LoVo (cell line): ENCODE data around the gene RBL2.
A peak's percentile ranks its signal among the peaks of the same experiment; 100 is the strongest.

Experiments
- DNase-seq: peaks from one replicate; pipeline ENCODE4 v3.0.0-alpha.2; 2016; ENCODE audit warnings: low spot score

The RBL2 gene

DNA sequence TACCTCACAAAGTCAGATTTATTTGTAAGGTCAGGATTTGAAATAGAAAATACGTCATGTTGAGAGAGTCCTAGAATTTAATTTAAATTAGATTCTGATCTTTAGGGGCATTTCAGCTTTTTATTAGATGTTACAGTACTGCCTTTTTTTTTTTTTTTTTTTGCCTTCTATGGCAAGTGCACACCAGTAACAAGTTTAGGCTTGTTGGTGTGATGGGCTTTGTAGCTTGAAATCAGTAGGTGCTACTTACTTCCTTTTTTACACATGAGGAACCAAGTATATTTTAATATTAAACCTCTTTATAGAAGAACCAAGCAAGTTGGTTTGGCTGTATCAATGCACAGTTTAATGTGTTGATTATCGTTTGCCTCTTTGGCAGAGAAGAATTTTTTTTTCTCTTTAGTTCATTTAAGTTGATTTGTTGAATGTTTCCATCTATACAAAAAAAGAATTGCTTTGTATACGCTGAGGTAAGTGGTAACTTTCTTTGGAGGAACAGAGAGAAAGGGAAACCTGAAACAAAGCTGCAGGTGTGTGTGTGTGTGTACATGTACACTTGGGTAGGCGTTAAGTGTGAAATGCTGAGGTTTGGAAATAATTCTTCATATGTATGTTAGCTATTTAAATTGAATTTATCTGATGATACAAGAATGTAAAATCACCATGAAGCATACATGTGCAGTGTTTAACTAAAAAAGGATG lies 15.7 kb downstream of the RBL2 start:
- no peak for DNase-seq

GRCh38 chr16:53453928-53454327 lies 19.7 kb downstream of the RBL2 start:
- no peak for DNase-seq

DNA sequence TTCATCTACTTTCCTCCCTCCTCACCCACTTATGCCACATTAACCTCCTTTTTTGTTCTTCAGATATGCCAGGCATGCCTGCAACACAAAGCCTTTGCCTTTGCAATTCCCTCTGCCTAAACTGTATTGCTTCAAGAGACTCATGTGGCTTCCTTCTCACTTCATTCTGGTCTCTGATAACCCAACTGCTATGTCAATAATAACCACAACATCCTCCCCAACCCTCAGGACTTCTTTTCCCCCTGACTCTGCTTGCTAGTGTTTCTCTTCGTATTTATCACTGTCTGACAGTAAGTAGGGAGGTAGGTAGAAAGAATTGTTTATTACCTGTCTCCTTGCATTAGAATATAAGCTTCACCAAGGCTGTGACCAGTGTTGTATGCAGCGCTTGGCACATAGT lies 22.4 kb downstream of the RBL2 start:
- no peak for DNase-seq

DNA sequence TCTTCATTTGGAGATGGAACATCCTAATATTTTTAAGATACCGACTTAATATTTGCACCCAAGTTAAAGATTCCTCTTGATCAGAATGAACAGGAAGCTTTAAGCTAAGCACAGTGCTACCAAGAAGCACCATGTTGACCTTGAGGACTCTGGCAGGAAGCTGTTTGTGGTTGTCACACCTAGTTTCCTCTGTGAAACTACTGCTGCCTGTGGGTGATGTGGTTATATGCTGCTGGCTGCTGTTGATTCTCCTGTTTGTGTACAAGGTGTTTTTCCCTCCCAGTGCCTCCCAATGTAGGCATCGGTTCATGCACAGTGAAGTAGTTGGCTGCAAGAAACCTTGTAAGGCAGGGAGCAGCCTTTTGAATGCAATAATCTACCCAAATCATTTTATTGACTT lies 23.4 kb downstream of the RBL2 start:
- DNase-seq, result no peak

- DNase-seq, result no peak
Measured at GRCh38 chr16:53458635-53459034, 24.4 kb downstream of the RBL2 start.

DNA sequence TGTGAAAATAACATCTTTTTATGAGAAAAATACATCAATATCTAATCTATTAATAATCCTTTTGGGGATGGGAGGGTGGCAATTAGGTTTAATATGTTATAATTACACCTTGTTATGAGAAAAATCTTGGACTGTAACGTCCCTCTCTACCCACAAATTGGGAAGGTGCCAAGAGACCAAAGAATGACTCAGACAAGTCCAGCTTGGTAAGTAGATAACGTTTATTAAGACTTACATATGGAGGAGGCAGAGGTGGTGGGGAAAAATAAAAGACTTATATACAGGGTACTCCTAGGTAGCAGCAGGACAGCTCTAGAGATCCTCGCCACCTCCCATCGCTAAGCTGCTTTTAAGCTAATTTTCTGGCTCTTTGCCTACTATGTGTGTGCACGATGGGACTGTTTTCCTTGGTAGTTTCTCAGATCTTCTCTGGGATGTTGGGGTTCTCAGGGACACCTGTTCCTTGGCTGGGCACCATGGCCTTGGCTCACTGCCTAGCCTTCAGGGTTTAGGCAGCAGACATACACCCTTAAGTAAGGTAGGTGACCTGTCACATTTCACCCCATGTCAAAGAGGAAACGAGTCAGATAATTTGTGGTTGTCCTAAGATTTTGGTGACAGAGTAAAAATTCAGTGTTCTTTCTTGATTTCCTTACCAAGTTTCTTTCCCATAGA lies 31.5 kb downstream of the RBL2 start:
- DNase-seq, result peak; percentile 32

DNA sequence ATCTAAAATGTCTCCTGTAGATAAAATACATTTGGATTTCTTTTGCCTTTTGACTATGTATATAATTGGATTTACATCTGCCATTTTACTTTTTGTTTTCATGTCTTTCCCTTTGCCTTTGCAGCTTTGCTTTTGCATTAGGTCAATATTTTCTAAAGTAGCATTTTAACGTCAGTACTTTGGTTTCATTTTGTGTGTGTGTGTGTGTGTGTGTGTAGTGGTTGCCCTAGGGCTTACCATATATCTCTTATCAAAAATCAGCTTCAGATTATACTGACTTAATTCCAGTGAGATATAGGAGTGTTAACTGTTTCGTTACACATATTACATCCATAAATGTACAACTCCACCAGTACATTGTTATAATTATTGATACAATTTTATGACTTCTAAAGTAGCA lies 42.6 kb downstream of the RBL2 start:
- no peak for DNase-seq

DNA sequence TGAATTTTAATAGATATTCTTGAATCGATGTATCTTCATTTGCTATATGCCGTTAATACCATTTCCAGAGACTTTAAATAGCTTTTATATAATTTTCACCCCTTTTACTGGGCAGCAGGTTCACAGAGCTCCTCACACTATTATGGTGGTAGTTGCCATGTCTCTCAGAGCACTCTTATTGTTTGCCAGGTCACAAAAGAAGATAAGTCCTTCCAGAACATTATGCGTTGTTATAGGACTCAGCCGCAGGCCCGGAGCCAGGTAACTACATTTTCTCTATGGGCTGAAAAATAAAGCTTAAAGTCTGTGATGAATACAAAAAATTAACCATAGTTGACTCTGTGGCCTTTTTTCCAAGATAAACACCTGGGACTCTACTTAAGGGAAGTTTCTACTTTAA lies 44.7 kb downstream of the RBL2 start:
- no peak for DNase-seq

DNA sequence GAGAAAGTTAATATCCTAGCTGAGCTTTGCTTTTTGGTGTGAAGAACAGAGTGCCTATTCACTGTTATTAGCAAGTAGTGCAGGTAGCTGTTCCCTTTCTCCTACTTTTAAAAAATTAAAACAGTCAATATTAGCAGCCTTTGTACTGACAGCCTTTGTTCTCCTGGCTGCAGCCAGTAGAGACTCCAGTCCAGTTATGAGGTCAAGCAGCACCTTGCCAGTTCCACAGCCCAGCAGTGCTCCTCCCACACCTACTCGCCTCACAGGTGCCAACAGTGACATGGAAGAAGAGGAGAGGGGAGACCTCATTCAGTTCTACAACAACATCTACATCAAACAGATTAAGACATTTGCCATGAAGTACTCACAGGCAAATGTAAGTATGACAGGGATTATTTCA lies 46.1 kb downstream of the RBL2 start:
- no peak for DNase-seq

GRCh38 chr16:53482123-53482522 lies 47.9 kb downstream of the RBL2 start:
- no peak for DNase-seq

DNA sequence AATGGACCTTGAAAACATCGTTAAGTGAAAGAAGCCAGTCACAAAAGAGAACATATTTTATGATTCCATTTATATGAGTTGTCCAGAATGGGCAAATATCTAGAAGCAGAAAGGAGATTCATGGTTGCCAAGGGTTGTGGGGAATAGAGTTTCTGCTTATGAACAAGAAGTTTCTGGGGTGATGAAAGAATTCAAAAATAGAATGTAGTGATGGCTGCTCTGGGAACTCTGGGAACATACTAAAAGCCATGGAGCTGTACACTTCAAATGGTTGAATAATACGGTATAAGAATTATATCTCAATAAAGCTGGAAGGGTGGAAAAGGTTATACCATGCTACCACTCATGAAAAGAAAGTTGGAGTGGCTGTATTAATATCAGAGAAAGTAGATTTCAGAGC lies 50.3 kb downstream of the RBL2 start:
- DNase-seq, result no peak

DNA sequence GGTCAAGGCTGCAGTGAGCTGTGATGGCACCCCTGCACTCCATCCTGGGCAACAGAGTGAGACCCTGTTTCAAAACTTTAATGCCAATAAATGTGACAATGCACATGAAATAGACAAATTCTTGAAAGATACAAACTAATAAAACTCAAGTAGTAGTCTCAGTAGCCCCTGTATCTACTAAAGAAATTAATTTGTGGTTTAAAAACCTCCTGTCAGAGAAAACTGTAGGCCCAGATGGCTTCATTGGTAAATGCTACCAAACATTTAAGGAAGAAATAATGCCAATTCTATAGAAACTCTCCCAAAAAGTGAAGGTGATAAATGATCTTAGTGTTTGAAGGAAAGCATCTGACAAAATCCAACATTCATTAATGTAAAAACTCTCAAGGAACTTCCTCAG lies 52.0 kb downstream of the RBL2 start:
- DNase-seq, result no peak

GRCh38 chr16:53489755-53490154 lies 55.5 kb downstream of the RBL2 start:
- no peak for DNase-seq

DNA sequence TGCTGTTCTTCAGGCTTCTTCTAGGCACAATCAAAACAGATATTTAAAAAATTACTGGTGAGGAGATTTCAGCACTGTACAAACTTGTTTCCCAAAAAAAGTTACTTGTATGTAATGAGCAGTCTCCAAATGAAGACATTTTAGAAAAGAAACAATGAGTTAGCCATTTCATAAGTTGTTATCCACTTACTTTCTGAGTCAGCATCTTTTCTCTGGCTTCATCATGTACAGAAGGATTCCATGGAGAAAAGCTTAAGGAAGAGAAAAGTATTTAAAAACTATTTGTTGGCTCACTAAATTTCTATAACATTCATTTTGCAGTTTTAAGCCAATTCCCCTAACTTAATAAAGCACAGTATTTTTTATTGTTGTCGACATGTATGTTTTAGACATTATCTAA lies 58.2 kb downstream of the RBL2 start:
- DNase-seq, result no peak

DNA sequence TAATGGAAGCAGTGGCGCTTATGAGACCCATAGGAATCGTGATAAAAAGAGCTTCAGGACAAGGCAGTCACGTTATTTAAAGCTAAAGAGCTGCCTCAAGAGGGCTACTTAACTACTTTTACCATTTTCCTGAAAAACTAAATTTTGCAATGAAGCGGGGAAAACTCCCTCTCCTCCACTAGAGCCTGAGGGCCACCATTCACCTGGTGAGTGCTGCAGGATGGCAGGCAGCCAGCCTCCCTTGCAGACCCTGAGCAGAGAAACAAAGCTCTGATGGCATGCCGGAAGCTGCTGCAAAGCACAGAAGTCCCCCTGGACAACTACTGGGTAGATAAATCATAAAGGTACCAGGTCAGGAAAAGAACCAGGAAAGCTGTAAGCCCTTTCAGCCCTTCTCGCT lies 60.4 kb downstream of the RBL2 start:
- no peak for DNase-seq

GRCh38 chr16:53495325-53495724 lies 61.1 kb downstream of the RBL2 start:
- no peak for DNase-seq

GRCh38 chr16:53498984-53499383 lies 64.7 kb downstream of the RBL2 start:
- DNase-seq, result peak; percentile 40

GRCh38 chr16:53501216-53501859 lies 67.1 kb downstream of the RBL2 start:
- DNase-seq, result no peak

- DNase-seq, result peak; percentile 60
Measured at GRCh38 chr16:53502331-53503269, 68.3 kb downstream of the RBL2 start, which contains the start of gene AKTIP. Gene AKTIP, minus strand, starts transcription at chr16:53503209. Its CDS starts 2,950 bp downstream, at chr16:53500259.

DNA sequence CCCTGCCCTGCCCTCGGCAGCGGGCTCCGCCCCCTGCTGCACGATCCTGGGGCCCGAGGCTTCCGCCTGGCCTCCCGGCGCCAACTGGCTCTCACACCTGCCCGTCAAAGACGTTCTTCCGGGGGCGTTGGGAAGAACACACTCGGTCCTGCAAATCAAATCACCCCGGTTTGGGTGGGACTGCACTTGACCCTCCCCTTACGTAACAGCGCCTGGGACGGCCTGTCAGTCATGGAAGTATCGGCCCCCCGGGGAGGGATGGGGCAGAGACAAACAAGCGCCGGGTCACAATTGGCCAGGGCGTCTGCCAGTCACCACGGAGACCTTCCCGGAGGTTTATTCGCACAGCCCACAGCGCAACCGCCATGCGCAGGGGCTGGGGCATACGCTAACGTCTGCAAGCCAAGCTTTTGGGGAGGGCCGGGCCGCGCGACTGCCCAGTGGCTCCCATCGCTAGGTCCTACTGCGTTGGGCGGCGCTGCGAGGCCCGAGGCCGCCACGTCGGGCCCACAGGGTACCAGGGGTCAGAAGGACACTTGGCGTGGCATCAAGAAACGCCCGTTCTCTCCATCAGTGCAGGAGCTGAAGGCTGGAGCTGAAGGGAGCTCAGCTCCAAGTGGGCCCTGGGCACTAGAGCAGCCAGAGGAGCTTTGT lies 69.1 kb downstream of the RBL2 start:
- DNase-seq, result peak; percentile 99

GRCh38 chr16:53503991-53504663 lies 69.9 kb downstream of the RBL2 start:
- DNase-seq, result no peak
